ENCODE measurements around the gene MAP4K3.

MAP4K3 gene

DNA sequence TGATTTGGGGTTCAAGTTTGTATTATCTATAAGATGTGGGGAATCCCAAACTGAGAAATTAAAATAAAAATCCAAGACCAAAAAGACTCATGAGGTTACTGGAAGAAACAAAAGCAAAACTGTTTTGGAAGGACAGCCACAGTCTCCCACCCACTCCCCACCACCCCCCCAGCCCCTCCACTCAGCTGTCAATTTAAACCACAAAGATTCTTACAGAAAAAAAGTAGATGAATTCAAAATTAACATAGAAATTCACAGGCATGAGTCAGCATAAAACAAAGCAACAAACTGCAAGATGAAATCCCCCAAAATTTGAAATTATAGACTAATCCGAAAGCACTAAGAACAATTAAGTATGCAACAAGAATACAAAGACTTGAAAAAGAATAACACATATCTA is 12.1 kb downstream of the MAP4K3 start:
- DNase-seq (ENCODE audit: extremely low spot score), result no peak
- ChIA-PET CTCF (no interaction called here), POLR2A (no interaction called here)
- TF ChIP-seq, protein P1, sequence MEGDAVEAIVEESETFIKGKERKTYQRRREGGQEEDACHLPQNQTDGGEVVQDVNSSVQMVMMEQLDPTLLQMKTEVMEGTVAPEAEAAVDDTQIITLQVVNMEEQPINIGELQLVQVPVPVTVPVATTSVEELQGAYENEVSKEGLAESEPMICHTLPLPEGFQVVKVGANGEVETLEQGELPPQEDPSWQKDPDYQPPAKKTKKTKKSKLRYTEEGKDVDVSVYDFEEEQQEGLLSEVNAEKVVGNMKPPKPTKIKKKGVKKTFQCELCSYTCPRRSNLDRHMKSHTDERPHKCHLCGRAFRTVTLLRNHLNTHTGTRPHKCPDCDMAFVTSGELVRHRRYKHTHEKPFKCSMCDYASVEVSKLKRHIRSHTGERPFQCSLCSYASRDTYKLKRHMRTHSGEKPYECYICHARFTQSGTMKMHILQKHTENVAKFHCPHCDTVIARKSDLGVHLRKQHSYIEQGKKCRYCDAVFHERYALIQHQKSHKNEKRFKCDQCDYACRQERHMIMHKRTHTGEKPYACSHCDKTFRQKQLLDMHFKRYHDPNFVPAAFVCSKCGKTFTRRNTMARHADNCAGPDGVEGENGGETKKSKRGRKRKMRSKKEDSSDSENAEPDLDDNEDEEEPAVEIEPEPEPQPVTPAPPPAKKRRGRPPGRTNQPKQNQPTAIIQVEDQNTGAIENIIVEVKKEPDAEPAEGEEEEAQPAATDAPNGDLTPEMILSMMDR (IDR thresholded peaks at IDR 0.05; ENCODE audit: control extremely low read depth, extremely low read depth, low read depth, missing control alignments), result no peak

DNA sequence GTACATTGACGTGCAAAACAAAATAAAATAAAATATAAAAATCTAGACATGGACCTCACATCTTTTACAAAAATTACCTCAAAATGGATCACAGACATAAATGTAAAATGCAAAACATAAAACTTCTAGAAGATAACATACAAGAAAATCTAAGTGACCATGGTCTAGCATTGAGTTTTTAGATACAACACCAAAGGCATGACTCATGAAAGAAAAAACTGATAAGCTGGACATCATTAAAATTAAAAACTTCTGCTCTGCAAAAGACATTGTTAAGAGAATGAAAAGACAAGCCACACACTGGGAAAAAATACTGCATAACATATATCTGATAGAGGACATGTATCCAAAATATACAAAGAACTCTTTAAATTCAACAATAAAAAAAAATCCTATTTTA is 14.4 kb downstream of the MAP4K3 start:
- DNase-seq (ENCODE audit: extremely low spot score), result no peak

GRCh38 chr2:39421354-39421753 is 15.7 kb downstream of the MAP4K3 start:
- TF ChIP-seq, protein P1 (IDR thresholded peaks at IDR 0.05; ENCODE audit: control extremely low read depth, extremely low read depth, low read depth, missing control alignments), result no peak
- no peak for DNase-seq (ENCODE audit: extremely low spot score)
- ChIA-PET POLR2A (no interaction called here), CTCF (interaction anchor here (1.6 kb wide), 1 partner anchor 20 kb away, joined by 3 read pairs; no protein-coding TSS in a partner anchor)

More for the DNA sequence above, 14.4 kb downstream of the MAP4K3 start:
- TF ChIP-seq, protein P1 (IDR thresholded peaks at IDR 0.05; ENCODE audit: control extremely low read depth, extremely low read depth, low read depth, missing control alignments), result no peak
- POLR2A ChIA-PET, result no interaction called here
- CTCF ChIA-PET, result no interaction called here

DNA sequence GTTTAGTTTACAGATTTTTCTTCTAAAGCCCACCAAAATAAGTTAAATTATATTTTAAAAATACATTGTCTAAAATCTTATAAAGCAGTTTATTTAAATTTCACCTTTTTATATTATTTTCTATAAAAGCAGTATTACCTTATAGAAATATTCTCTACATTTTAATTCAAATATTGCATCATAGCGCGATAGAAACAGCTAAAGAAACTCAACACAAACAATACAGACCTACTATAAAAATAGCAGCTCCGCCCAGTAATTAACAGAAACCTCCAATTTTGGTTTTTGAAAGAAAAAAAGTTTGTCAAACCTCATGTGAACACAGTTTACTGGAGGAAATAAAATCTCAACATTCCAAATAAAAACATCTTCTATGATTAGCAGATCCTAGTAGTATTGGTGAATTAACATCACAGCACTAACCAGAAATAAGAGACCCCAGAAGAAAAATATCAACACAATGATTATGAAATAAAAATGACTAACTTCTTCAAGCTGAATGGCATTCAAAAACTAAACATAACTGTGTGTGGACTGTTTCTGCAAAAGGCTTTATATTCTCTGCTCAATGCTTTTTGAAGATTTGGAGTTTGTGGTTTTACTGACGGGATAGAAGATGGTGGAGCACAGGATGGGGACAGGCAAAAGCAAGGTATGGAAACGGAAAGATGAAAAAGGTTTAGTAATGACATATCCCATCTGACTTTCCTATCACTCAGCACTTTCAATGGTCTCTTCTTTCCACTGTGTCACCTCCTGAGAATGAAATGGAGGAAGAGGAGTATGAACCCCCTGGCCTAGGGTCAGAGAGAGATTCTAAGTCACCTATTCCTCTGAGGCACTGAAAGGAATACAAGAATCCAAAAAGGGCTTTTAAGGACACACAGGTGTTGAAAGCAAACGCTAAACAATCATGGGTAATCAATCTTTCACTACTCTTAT is 17.5 kb downstream of the MAP4K3 start:
- POLR2A ChIA-PET, result no interaction called here
- no peak for DNase-seq (ENCODE audit: extremely low spot score)
- TF ChIP-seq, protein P1 (IDR thresholded peaks at IDR 0.05; ENCODE audit: control extremely low read depth, extremely low read depth, low read depth, missing control alignments), result no peak
- CTCF ChIA-PET, result no interaction called here

- no peak for DNase-seq (ENCODE audit: extremely low spot score)
- TF ChIP-seq, protein P1 (IDR thresholded peaks at IDR 0.05; ENCODE audit: control extremely low read depth, extremely low read depth, low read depth, missing control alignments), result no peak
- CTCF ChIA-PET, result interaction anchor here (1.9 kb wide), 1 partner anchor 17 kb away, joined by 7 read pairs; no protein-coding TSS in a partner anchor
- POLR2A ChIA-PET, result no interaction called here
Observed at GRCh38 chr2:39418491-39418890, 18.6 kb downstream of the MAP4K3 start.

DNA sequence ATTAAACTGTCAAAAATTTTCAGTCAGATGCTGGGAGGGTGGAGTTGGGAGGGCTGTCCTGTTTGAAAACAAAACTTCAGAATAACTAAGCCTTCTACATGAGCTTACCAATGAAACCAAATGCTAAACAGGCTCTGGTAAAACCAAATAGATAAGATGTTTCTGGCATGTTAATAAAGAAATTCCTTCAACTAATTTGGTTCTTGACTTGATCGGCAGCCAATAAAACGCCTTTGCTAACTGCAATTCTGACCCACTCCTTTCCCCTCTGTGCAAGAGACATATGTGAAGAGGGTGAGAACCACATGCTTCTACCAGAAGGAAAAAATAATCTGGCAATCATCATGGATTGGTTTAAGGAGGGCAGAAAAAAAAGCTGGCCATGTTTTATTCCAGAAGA is 20.9 kb downstream of the MAP4K3 start:
- ChIA-PET CTCF (interaction anchor here (1.0 kb wide), 1 partner anchor 17 kb away, joined by 3 read pairs; no protein-coding TSS in a partner anchor), POLR2A (interaction anchor here (0.6 kb wide), 1 partner anchor 25 kb away, joined by 3 read pairs; no protein-coding TSS in a partner anchor)
- TF ChIP-seq, protein P1 (IDR thresholded peaks at IDR 0.05; ENCODE audit: control extremely low read depth, extremely low read depth, low read depth, missing control alignments), result no peak
- DNase-seq (ENCODE audit: extremely low spot score), result no peak

All from GM10248 (cell line).